GM12878 (cell line): ENCODE results near the gene METTL1. TPM values are rescaled to one million over a fixed set of nuclear protein-coding genes. Genes with fewer than 3 reads are reported as not detected.

Experiments
- ATAC-seq: fragments of 200-7000 bp; cut with Tn5 transposase; 3 replicates; pipeline ENCODE4 v1.9.1; 2020; ENCODE audit warnings: mild to moderate bottlenecking, moderate library complexity
- BruUV-seq: library from RNA; stranded (reverse); fragments of 400-500 nt; replicated peaks from 2 replicates; lab custom pipeline; 2021; lab: Mats Ljungman, UMichigan
- CTCF ChIA-PET: fragments of 300-600 bp; sonication (Branson Sonifier 250); formaldehyde crosslinking; extraction: SDS; loops from one replicate; lab custom pipeline; 2021; ENCODE audit warnings: inconsistent platforms; lab: Yijun Ruan, JAX
- POLR2A ChIA-PET: fragments of 350-600 bp; formaldehyde crosslinking; extraction: SDS; loops from one replicate; lab custom pipeline; 2021; ENCODE audit warnings: inconsistent platforms; lab: Charles Lee
- RAD21 ChIA-PET: fragments of 300-600 bp; sonication (Branson Sonifier 250); formaldehyde crosslinking; loops from one replicate; lab custom pipeline; 2023; ENCODE audit warnings: antibody characterized with exemption; ENCODE audit not compliant: unreplicated experiment; lab: Charles Lee
- SMC1A ChIA-PET: fragments of 300-600 bp; sonication (Branson Sonifier 250); formaldehyde crosslinking; loops from one replicate; lab custom pipeline; 2023; ENCODE audit not compliant: unreplicated experiment, uncharacterized antibody; lab: Charles Lee
- DNase-seq: peaks from one replicate; pipeline ENCODE4 v3.0.0-alpha.2; 2011; ENCODE audit warnings: low read depth, low spot score
- FAIRE-seq: peaks from 3 replicates; lab custom pipeline; 2011; peaks lifted over from hg19 to GRCh38; lab: Jason Lieb, UNC
- H2AFZ ChIP-seq: 2 replicates; pipeline ENCODE4 v1.6.0; 2011; ENCODE audit warnings: low read depth, low read length, control low read depth; ENCODE audit not compliant: control insufficient read depth
- H3K27ac ChIP-seq: 2 replicates; pipeline ENCODE4 v1.5.1; 2011; ENCODE audit warnings: control low read depth; ENCODE audit not compliant: control insufficient read depth, insufficient read depth
- H3K27me3 ChIP-seq, 2 experiments: replicated peaks in 1 of 2; 2 replicates each; pipeline versions ENCODE4 v1.6.0 to v1.6.1; 2011; ENCODE audit warnings: low read length in 1 of 2; ENCODE audit not compliant: control insufficient read depth in 2 of 2, insufficient read depth in 2 of 2
- H3K36me3 ChIP-seq, 2 experiments: 2 replicates each; pipeline ENCODE4 v1.5.1; 2011; ENCODE audit warnings: low read length in 1 of 2; ENCODE audit not compliant: control insufficient read depth in 2 of 2, insufficient read depth in 2 of 2
- H3K4me1 ChIP-seq: 2 replicates; pipeline ENCODE4 v1.6.1; 2011; ENCODE audit warnings: mild to moderate bottlenecking, low read length, moderate library complexity, mixed read lengths; ENCODE audit not compliant: control insufficient read depth, insufficient read depth
- H3K4me2 ChIP-seq: 2 replicates; pipeline ENCODE4 v1.6.0; 2011; ENCODE audit warnings: control low read depth; ENCODE audit not compliant: control insufficient read depth, insufficient read depth
- H3K4me3 ChIP-seq: fragments of 200-600 bp; sonication (generic); 2 replicates; pipeline ENCODE4 v1.5.1; 2016
- H3K79me2 ChIP-seq: 2 replicates; pipeline ENCODE4 v1.6.0; 2011; ENCODE audit warnings: low read length; ENCODE audit not compliant: control insufficient read depth, insufficient read depth
- H3K9ac ChIP-seq: 2 replicates; pipeline ENCODE4 v1.8.0; 2011; ENCODE audit warnings: low read length, control low read depth, mixed read lengths; ENCODE audit not compliant: control insufficient read depth, insufficient read depth
- H3K9me3 ChIP-seq: replicated peaks from 3 replicates; pipeline ENCODE4 v1.5.1; 2011; ENCODE audit warnings: mild to moderate bottlenecking, low read length; ENCODE audit not compliant: control insufficient read depth, insufficient read depth
- H4K20me1 ChIP-seq: 2 replicates; pipeline ENCODE4 v1.6.0; 2011; ENCODE audit not compliant: control insufficient read depth, insufficient read depth
- EED ChIP-seq: sonication (generic); IDR thresholded peaks from 2 replicates; pipeline ENCODE4 v1.6.1; 2016; ENCODE audit warnings: antibody characterized with exemption, low read depth
- FOXK2 ChIP-seq: fragments of 450-650 bp; IDR thresholded peaks from 2 replicates; pipeline ENCODE4 v1.6.1; 2017; ENCODE audit warnings: mild to moderate bottlenecking, moderate library complexity
- FOXM1 ChIP-seq: IDR thresholded peaks from 2 replicates; pipeline ENCODE4 v1.6.1; 2012; ENCODE audit warnings: low read depth, mild to moderate bottlenecking, inconsistent platforms, low read length, moderate library complexity
- PAX5 ChIP-seq: IDR thresholded peaks from 2 replicates; pipeline ENCODE4 v1.6.1; 2011; ENCODE audit warnings: low read depth, low read length, borderline replicate concordance
- STAT1 ChIP-seq: fragments of 450-650 bp; conservative IDR thresholded peaks from 2 replicates; pipeline ENCODE4 v1.6.1; 2014; ENCODE audit warnings: antibody characterized with exemption, mild to moderate bottlenecking
- USF2 ChIP-seq: IDR thresholded peaks from 2 replicates; pipeline ENCODE4 v1.6.1; 2011; ENCODE audit warnings: low read depth, low read length, improper control_type of control experiment, borderline replicate concordance
- WRNIP1 ChIP-seq: IDR thresholded peaks from 2 replicates; pipeline ENCODE4 v1.6.1; 2011; ENCODE audit warnings: low read depth, low read length, improper control_type of control experiment, borderline replicate concordance
- WGBS: methylation state at CpG from one replicate; pipeline ENCODE4 v1.1.6; 2016; ENCODE audit warnings: low lambda C conversion rate; ENCODE audit not compliant: insufficient replicate concordance, insufficient coverage; ENCODE audit errors: missing lambda C conversion rate; 5-methylcytosine and 5-hydroxymethylcytosine counted together
- in situ Hi-C: fragments of 300-500 bp; cut with MboI; formaldehyde crosslinking; loops from 9 replicates; pipeline ENCODE4 v1.14.3; 2018; ENCODE audit warnings: mixed read lengths
- intact Hi-C: fragments of 100-400 bp; cut with micrococcal nuclease; formaldehyde crosslinking; loops from one replicate; pipeline ENCODE4 v1.14.2; 2022; ENCODE audit not compliant: unreplicated experiment
- polyA plus RNA-seq, 11 experiments: library from polyadenylated mRNA; depleted of rRNA in 4 of 11; unstranded in 6 of 11; stranded (reverse) in 5 of 11; fragments of >200 nt; fragmentation: Nextera tagmentation in 4 of 11; fragmentation: Illumina TruSeq in 1 of 11; extraction: Ambion mirVana in 4 of 11; extraction: Trizol in 1 of 11; gene quantifications; 1 replicate in 1 of 11; 2 replicates in 10 of 11; pipeline versions ENCODE4 v1.2.1 to v1.2.3, GENCODE V29; 2011 to 2016; ENCODE audit warnings: inconsistent platforms in 2 of 11, missing spikeins in 2 of 11, low read depth in 1 of 11
- total RNA-seq, 4 experiments: library from RNA; depleted of rRNA in 3 of 4; stranded (reverse); fragments of >200 nt in 3 of 4; fragmentation: Illumina TruSeq in 1 of 4; extraction: Trizol in 1 of 4; gene quantifications; 2 replicates each; pipeline versions ENCODE4 v1.2.1 to v1.2.3, GENCODE V29; 2013 to 2021

METTL1 gene
- total and polyA plus RNA-seq, 10 of the 15 experiments (the other 5 are each of a cell fraction or from before 2014, with no cell fraction given), result 11.3 to 44.3 (median 30.6) TPM

GRCh38 chr12:57810450-57810849, 38.5 kb upstream of the METTL1 start:
- ChIA-PET RAD21 (no interaction called here), POLR2A (interaction anchor here (0.6 kb wide), 1 partner anchor 10 kb away, joined by 3 read pairs; no protein-coding TSS in a partner anchor), CTCF (interaction anchor here (0.9 to 1.0 kb wide), 3 partner anchors 10 to 46 kb away, joined by 3 to 4 read pairs (median 3); partner anchors contain the start of gene TSFM), SMC1A (no interaction called here)
- no peak for ATAC-seq
- Histone ChIP-seq H3K4me2 (no peak overlapping the region), H3K4me3 (no peak overlapping the region), H4K20me1 (no peaks in the 10 kb centered on the region), H3K36me3 (no peaks in the 10 kb centered on the region; a peak in 2 of 4 replicates), H3K9ac (no peak overlapping the region), H2AFZ (no peak overlapping the region), H3K27me3 (no peaks in the 10 kb centered on the region), H3K4me1 (no peaks in the 10 kb centered on the region), H3K9me3 (no peaks in the 10 kb centered on the region), H3K79me2 (no peaks in the 10 kb centered on the region), H3K27ac (no peak overlapping the region)
- no peak for TF ChIP-seq FOXM1
- no peak for TF ChIP-seq PAX5
- TF ChIP-seq USF2, result no peak
- no peak for TF ChIP-seq FOXK2
- no peak for TF ChIP-seq EED
- no peak for DNase-seq
- 90% methylated on average over 5 of the region's 5 CpGs for WGBS
- in situ Hi-C loops (no loop called here), intact Hi-C loops (no loop called here)
- BruUV-seq, result no TSS peak
- no peak for FAIRE-seq

- Histone ChIP-seq H3K27me3 (no peaks in the 10 kb centered on the region), H3K36me3 (no peaks in the 10 kb centered on the region; a peak in 2 of 4 replicates), H3K4me2 (no peak overlapping the region), H3K9me3 (no peaks in the 10 kb centered on the region), H4K20me1 (no peaks in the 10 kb centered on the region), H3K4me3 (no peak overlapping the region), H2AFZ (no peak overlapping the region), H3K4me1 (no peaks in the 10 kb centered on the region), H3K27ac (no peak overlapping the region), H3K79me2 (no peaks in the 10 kb centered on the region), H3K9ac (no peak overlapping the region)
- FAIRE-seq, result no peak
- RAD21 ChIA-PET, result no interaction called here
- CTCF ChIA-PET, result no interaction called here
- ATAC-seq, result no peak
- POLR2A ChIA-PET, result interaction anchor here (0.7 kb wide), 1 partner anchor 24 kb away, joined by 3 read pairs; no protein-coding TSS in a partner anchor
- intact Hi-C loops, result no loop called here
- in situ Hi-C loops, result no loop called here
- TF ChIP-seq WRNIP1, result no peak
- TF ChIP-seq STAT1, result no peak
- no peak for DNase-seq
- BruUV-seq, result no TSS peak
- 76% methylated on average over 3 of the region's 3 CpGs for WGBS
- SMC1A ChIA-PET, result no interaction called here
Measured at GRCh38 chr12:57809425-57809824, 37.5 kb upstream of the METTL1 start.
